Liver (tissue), 3 donors: ENCODE data around the gene VPS35L.

Source experiments
- ATF3 ChIP-seq: IDR thresholded peaks from 2 replicates; pipeline ENCODE4 v1.6.1; 2016; ENCODE audit warnings: antibody characterized with exemption
- CTCF ChIP-seq: fragments of 150-350 bp; IDR thresholded peaks from 2 replicates; pipeline ENCODE4 v1.5.1; 2017; ENCODE audit warnings: improper control_type of control experiment, low read depth, low read length; ENCODE audit not compliant: missing input control
- FOXA1 ChIP-seq: IDR thresholded peaks from 2 replicates; pipeline ENCODE4 v1.6.1; 2016; ENCODE audit warnings: antibody characterized with exemption
- HNF4A ChIP-seq, 2 donors: conservative IDR thresholded peaks; 2 replicates each; pipeline ENCODE4 v1.6.1; 2016; ENCODE audit warnings: antibody characterized with exemption in 2 of 2, mild to moderate bottlenecking in 2 of 2
- MAX ChIP-seq: IDR thresholded peaks from 2 replicates; pipeline ENCODE4 v1.6.1; 2016; ENCODE audit warnings: antibody characterized with exemption
- RAD21 ChIP-seq, 2 donors: IDR thresholded peaks; 2 replicates each; pipeline ENCODE4 v1.6.1; 2016; ENCODE audit warnings: antibody characterized with exemption in 2 of 2, mild to moderate bottlenecking in 2 of 2
- REST ChIP-seq: IDR thresholded peaks from 2 replicates; pipeline ENCODE4 v1.6.1; 2016; ENCODE audit warnings: antibody characterized with exemption, mild to moderate bottlenecking
- SP1 ChIP-seq: IDR thresholded peaks from 2 replicates; pipeline ENCODE4 v1.6.1; 2018; ENCODE audit warnings: antibody characterized with exemption, mild to moderate bottlenecking
- YY1 ChIP-seq: IDR thresholded peaks from 2 replicates; pipeline ENCODE4 v1.6.1; 2016; ENCODE audit warnings: antibody characterized with exemption, mild to moderate bottlenecking
- ZBTB33 ChIP-seq: IDR thresholded peaks from 2 replicates; pipeline ENCODE4 v1.6.1; 2016; ENCODE audit warnings: antibody characterized with exemption
- donor health status: healthy.
- donor health status: healthy.

- TF ChIP-seq CTCF (no peak), ZBTB33 (no peak), HNF4A (conservative IDR thresholded peaks at IDR 0.05) (no peak), REST (no peak), FOXA1 (no peak), MAX (no peak), RAD21 (IDR thresholded peaks at IDR 0.05) (no peak), ATF3 (no peak), YY1 (no peak), SP1 (no peak)
Measured at GRCh38 chr16:19722981-19723380, 167.5 kb downstream of the VPS35L start.
